Measurements from ENCODE around the gene EXOC6B.

DNA sequence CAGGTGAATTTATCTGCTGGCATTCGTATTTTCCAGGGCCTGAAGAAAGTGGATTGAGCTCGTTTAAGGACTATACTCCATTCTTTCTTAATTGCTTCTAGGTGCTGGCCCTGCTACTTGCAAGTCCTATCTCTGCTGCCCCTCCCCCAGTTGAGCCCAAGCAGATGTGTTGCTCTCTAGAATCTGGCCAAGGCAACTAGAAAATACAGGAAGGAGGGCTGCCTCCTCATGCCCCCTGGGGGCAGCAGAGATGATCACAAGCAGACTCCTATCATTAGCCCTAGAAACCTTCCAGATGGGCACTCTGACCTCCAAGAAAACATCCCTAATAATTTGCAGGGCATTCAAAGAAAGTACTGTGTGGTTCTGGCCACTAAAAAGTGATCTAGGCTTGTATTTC is 605.7 kb downstream of the EXOC6B start:
- no peak for TF ChIP-seq CHD4 (IDR thresholded peaks at IDR 0.05)
- no peak for TF ChIP-seq ZNF384 (IDR thresholded peaks at IDR 0.05; ENCODE audit: borderline replicate concordance, low read depth, low read length)
- TF ChIP-seq MTA3 (IDR thresholded peaks at IDR 0.05; ENCODE audit: borderline replicate concordance, low read length) = no peak
- no peak for TF ChIP-seq EGR1 (IDR thresholded peaks at IDR 0.05; ENCODE audit: borderline replicate concordance in 1 of 2, low read depth in 2 of 2, low read length in 2 of 2)
- no peak for TF ChIP-seq TARDBP (IDR thresholded peaks at IDR 0.05; ENCODE audit: borderline replicate concordance)
- TF ChIP-seq, protein P1, sequence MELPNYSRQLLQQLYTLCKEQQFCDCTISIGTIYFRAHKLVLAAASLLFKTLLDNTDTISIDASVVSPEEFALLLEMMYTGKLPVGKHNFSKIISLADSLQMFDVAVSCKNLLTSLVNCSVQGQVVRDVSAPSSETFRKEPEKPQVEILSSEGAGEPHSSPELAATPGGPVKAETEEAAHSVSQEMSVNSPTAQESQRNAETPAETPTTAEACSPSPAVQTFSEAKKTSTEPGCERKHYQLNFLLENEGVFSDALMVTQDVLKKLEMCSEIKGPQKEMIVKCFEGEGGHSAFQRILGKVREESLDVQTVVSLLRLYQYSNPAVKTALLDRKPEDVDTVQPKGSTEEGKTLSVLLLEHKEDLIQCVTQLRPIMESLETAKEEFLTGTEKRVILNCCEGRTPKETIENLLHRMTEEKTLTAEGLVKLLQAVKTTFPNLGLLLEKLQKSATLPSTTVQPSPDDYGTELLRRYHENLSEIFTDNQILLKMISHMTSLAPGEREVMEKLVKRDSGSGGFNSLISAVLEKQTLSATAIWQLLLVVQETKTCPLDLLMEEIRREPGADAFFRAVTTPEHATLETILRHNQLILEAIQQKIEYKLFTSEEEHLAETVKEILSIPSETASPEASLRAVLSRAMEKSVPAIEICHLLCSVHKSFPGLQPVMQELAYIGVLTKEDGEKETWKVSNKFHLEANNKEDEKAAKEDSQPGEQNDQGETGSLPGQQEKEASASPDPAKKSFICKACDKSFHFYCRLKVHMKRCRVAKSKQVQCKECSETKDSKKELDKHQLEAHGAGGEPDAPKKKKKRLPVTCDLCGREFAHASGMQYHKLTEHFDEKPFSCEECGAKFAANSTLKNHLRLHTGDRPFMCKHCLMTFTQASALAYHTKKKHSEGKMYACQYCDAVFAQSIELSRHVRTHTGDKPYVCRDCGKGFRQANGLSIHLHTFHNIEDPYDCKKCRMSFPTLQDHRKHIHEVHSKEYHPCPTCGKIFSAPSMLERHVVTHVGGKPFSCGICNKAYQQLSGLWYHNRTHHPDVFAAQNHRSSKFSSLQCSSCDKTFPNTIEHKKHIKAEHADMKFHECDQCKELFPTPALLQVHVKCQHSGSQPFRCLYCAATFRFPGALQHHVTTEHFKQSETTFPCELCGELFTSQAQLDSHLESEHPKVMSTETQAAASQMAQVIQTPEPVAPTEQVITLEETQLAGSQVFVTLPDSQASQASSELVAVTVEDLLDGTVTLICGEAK (IDR thresholded peaks at IDR 0.05; ENCODE audit: borderline replicate concordance) = no peak
- no peak for TF ChIP-seq RFX5 (IDR thresholded peaks at IDR 0.05; ENCODE audit: low read depth, low read length)
- TF ChIP-seq, protein P2, sequence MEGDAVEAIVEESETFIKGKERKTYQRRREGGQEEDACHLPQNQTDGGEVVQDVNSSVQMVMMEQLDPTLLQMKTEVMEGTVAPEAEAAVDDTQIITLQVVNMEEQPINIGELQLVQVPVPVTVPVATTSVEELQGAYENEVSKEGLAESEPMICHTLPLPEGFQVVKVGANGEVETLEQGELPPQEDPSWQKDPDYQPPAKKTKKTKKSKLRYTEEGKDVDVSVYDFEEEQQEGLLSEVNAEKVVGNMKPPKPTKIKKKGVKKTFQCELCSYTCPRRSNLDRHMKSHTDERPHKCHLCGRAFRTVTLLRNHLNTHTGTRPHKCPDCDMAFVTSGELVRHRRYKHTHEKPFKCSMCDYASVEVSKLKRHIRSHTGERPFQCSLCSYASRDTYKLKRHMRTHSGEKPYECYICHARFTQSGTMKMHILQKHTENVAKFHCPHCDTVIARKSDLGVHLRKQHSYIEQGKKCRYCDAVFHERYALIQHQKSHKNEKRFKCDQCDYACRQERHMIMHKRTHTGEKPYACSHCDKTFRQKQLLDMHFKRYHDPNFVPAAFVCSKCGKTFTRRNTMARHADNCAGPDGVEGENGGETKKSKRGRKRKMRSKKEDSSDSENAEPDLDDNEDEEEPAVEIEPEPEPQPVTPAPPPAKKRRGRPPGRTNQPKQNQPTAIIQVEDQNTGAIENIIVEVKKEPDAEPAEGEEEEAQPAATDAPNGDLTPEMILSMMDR (IDR thresholded peaks at IDR 0.05 in 2 of 3, conservative IDR thresholded peaks at IDR 0.05 in 1 of 3; ENCODE audit: control insufficient read depth in 2 of 3, extremely low read depth in 1 of 3, insufficient read depth in 1 of 3, low read depth in 3 of 3, low read length in 3 of 3) = peak; percentile 5 to 36 (median 20); a peak in 2 of 6 replicates
- no peak for TF ChIP-seq KDM1A (IDR thresholded peaks at IDR 0.05; ENCODE audit: borderline replicate concordance)
- TF ChIP-seq, protein P3, sequence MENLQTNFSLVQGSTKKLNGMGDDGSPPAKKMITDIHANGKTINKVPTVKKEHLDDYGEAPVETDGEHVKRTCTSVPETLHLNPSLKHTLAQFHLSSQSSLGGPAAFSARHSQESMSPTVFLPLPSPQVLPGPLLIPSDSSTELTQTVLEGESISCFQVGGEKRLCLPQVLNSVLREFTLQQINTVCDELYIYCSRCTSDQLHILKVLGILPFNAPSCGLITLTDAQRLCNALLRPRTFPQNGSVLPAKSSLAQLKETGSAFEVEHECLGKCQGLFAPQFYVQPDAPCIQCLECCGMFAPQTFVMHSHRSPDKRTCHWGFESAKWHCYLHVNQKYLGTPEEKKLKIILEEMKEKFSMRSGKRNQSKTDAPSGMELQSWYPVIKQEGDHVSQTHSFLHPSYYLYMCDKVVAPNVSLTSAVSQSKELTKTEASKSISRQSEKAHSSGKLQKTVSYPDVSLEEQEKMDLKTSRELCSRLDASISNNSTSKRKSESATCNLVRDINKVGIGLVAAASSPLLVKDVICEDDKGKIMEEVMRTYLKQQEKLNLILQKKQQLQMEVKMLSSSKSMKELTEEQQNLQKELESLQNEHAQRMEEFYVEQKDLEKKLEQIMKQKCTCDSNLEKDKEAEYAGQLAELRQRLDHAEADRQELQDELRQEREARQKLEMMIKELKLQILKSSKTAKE (IDR thresholded peaks at IDR 0.05; ENCODE audit: low read depth, poor library complexity, severe bottlenecking) = no peak

All from GM12878 (cell line).